CD4-positive, alpha-beta T cell treated with Interleukin-4 for 4 hours (primary cell): ENCODE data around the gene TMEM201.
A peak's percentile ranks its signal among the peaks of the same experiment; 100 is the strongest.
"Not testable (repeated sequence)": the region's sequence is repeated elsewhere in the genome, so short reads cannot be mapped to it uniquely, and the experiment has no call there.

ENCODE experiments used
- DNase-seq: peaks from one replicate; pipeline ENCODE4 v3.0.0-alpha.2; 2020

TMEM201 gene

DNA sequence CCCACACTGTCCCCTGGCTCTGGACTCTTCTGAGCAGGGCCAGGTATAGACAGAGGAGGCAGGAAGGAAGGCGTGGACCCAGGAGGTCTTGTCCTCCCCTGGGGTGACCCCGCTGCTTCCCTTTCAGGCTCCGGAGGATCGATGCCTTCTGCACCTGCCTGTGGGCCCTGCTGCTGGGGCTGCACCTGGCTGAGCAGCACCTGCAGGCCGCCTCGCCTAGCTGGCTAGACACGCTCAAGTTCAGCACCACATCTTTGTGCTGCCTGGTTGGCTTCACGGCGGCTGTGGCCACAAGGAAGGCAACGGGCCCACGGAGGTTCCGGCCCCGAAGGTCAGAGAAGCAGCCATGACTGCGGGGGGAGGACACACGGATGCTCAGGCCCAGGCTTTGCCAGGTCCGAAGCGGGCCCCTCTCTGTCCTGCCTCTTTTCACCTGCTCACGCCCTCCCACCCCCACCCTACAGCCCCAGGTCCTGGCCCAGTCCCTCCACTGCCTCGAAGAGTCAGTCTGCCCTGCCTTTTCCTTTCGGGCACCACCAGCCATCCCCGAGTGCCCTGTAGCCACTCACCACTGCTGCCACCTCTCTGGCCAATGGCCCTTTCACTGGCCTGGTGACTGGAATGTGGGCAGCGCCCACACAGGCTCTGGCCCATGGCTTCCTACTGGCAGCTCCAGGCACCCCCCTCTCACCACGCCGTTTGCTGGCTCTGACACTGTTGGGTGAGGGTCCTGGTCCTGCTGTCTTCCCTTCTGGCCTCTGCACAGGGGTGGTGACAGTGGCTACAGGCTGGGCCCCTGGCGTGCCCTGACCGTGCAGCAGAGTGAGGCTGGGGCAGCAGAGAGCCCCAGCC lies 13.5 kb downstream of the TMEM201 start:
- no peak for DNase-seq

DNA sequence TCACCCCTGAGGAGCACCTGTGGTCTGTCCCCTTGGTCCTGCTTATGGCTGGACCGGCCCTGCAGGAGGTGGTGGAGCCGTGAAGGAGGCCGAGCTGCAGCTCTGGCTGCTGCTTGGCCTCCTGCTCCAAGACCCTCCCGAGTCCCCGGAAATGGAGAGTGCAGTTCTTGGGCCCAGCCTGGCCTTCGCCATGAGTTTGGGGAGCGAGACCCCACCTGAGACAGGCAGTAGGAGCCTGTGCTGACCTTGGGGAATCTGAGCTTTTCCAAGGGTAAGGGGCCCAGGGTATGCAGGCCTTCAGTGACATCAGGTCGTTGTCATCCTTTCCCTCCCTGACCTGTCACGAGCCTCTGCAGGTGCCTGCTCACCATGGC lies 14.1 kb downstream of the TMEM201 start:
- DNase-seq = no peak

- DNase-seq = no peak
Observed at GRCh38 chr1:9603307-9603706, 14.6 kb downstream of the TMEM201 start.

- DNase-seq = no peak
Observed at GRCh38 chr1:9603766-9604753, 15.3 kb downstream of the TMEM201 start.

- no peak for DNase-seq
Observed at GRCh38 chr1:9604836-9605235, 16.1 kb downstream of the TMEM201 start.

- DNase-seq = no peak
Observed at GRCh38 chr1:9605946-9606455, 17.3 kb downstream of the TMEM201 start.

DNA sequence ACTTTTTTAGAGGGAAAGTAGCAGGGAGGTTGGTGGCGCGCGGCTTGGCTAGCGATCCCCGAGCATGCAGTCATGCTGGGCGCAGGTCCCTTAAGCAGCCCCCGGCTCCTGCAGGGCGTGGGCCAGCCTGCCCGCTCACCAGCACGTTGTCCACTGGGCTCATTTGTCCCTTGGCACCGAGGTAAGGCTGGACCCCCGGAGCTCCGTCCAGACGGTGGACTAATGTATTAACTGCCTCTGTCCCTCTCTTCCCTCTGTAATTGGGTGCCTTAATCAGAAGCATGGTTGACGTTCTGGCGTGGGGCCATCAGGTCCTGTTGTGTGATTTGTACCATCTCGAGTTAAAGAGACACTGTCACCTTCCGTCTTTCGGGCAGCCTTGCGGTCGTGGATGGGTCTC lies 17.7 kb downstream of the TMEM201 start:
- no peak for DNase-seq

DNA sequence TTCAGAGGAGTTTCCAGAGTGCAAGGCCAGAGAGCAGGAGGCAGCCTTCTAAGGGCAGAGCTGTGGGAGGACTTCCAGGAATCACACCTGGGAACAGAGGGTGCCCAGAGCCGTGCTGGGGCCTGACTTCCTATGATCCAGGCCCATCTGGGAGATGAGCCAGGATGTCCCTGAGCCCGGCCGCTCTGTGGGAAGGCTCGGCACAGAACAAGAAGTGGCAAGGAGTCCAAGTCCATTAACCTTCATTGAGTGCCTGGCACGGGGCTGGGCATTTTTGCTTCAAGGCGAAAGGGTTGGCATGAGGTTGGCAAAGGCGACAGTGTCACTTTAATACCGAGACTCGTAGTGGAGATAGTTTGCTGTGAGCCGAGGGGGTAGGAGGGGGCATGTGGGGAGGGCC lies 18.2 kb downstream of the TMEM201 start:
- no peak for DNase-seq

DNA sequence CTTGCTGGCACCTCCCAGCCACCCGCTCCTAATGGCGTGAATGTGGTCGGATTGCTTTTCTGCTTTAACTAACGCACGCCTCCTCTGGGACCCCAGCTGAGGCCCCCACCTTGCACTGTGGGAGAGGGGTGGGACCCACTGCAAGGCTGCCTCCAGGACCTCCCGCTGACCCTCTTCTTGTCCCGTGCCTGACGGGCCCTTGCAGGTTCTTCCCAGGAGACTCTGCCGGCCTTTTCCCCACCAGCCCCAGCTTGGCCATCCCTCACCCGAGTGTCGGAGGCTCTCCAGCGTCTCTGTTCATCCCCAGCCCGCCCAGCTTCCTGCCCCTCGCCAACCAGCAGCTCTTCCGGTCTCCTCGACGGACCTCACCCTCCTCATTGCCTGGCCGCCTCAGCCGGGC lies 18.6 kb downstream of the TMEM201 start:
- DNase-seq = no peak

DNA sequence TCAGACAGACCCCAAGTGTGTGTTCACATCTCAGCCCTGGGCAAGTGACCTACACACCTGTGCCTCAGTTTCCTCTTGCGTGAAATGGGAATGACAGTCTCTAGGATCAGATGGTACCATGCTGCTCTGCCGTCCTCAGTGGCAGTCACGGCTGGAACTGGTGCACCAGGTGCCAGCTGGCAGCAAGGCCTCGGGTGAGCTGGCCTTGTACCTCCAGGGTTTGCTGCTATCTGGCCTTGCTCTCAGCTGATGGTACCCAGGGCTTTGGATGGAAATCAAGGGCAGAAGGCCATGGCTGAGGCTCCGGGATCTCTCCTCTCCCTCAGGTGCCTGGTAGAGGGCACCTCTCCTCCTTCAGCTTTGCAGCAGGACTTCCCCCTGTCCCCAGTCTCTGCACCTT lies 21.3 kb downstream of the TMEM201 start:
- no peak for DNase-seq

- DNase-seq = no peak
Observed at GRCh38 chr1:9610548-9610947, 21.8 kb downstream of the TMEM201 start.

DNA sequence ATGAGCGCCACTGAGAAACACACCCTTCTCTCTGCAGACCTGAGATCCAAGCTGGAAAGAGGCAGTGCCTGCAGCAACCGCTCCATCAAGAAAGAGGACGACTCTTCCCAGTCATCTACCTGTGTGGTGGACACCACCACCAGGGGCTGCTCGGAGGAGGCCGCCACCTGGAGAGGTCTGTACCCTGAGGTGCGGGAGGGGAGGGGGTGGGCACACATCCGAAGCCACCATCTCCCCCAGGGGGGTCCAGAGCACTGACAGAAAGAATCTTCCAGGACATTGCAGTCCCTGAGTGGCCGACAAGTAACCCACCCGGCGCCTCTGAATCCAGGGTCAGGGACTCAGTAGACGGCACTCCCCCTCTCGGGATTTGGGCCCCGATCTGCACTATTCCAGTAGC lies 23.0 kb downstream of the TMEM201 start:
- no peak for DNase-seq

DNA sequence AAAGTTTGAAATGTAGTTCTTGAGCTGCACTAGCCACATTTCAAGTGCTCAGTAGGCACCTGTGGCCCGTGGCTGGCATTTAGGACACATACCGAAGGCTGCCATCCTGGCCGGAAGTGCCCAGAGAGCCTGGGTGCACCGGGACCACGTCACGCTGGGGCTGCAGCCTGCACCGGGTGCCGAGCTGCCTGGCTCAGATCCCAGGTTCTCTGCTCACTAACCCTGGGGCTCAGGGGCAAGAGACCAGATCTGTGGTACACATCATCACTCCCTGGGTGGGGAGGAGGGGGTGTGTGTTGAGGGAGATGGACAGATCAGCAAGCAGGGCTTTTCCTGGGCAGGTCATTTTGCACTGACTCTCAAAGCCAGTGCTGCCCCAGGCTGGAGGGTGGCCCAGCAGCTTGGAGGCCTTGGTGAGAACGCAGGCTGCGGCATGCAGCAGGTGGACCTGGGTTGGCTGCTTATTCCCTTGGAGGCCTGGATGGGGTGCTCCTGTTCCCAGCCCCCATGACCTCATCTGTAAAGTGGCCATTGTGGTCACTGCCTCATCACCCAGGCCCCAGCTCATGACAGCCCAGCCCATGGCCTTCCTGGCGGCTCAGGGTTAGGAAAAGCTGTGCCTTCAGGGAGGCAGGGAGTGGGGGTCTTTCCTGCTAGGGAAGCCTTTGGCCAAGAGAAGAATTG lies 23.6 kb downstream of the TMEM201 start:
- no peak for DNase-seq

- DNase-seq = no peak
Observed at GRCh38 chr1:9612871-9613624, 24.3 kb downstream of the TMEM201 start.

DNA sequence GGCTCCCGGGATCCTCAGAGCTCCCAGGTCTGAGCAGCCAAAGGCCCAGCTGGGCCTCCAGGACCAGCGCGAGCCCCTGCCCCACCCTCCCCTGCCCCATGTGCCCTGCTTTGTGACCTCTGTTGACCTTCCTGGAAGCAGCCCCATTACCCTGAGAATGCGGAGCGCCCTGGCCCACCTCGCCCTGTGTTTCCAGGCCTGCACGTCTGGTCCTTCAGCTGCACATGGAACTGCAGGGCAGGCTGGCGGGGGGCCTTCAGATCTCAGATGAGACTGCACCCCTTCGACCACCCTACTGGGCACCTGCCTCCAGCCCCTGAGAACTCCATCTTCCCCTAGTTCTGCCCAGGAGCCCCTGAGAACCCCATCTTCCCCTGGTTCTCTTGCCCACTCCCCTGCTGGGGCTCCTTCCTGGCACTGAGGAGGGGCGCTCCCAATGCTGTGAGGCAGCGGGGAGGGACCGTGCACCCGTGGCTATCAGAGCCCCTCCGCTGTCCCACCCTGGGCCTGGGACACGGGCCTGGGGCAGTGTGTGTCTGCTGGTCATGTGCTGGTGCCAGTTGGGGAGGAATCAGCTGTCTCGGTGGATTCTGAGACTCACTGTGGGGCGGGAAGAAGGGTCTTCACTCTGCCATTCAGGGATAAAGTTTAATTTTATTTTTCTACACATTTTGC lies 25.1 kb downstream of the TMEM201 start:
- no peak for DNase-seq

DNA sequence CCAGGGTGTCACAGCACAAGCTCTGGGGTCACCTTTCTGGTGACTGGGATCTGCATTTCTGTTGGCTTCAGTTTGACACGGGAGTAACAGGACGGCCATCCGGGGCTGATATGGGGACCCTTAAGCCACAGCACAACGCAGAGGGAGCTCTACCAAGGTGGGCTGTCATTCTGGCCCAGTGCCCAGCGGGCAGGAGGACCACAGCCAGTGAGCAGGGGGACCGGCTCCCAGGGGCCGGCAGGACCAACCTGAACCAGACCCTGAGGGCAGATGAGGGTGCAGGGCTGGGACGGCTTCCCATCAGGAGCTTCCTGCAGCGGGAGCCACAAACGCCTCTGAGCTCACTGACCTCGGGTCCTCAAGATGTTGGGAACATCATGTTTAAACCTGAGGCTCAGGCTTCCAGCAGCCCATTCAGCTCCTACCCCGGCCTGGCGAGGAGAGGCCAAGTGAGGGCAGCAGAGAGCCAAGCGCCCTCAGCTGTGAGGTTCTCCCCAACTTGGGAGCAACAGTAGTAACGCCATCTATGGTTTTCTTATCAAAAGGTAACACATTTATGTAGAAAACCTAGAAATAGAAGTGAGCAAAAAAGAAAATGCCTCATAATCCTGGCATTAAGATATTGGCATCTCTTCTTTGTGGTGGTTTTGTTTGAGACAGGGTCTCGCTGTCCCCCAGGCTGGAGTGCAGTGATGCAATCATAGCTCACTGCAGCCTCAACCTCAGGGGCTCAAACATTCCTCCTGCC lies 26.8 kb downstream of the TMEM201 start:
- peak; percentile 48 for DNase-seq

GRCh38 chr1:9618909-9619679 lies 30.4 kb downstream of the TMEM201 start:
- DNase-seq = no peak

GRCh38 chr1:9621032-9621431 lies 32.3 kb downstream of the TMEM201 start:
- DNase-seq = no peak

- DNase-seq = no peak
Observed at GRCh38 chr1:9624081-9624480, 35.4 kb downstream of the TMEM201 start.

GRCh38 chr1:9625030-9625429 lies 36.3 kb downstream of the TMEM201 start:
- DNase-seq = not testable (repeated sequence)
